ENCODE measurements around the gene IGFBP3. TPM values are rescaled to one million over a fixed set of nuclear protein-coding genes. Genes with fewer than 3 reads are reported as not detected.

Gene IGFBP3
- total and polyA plus RNA-seq, 9 of the 15 experiments (the other 6 are each of a cell fraction or from before 2014, with no cell fraction given): 0.08 to 0.22 (median 0.10) TPM; not detected in 5

DNA sequence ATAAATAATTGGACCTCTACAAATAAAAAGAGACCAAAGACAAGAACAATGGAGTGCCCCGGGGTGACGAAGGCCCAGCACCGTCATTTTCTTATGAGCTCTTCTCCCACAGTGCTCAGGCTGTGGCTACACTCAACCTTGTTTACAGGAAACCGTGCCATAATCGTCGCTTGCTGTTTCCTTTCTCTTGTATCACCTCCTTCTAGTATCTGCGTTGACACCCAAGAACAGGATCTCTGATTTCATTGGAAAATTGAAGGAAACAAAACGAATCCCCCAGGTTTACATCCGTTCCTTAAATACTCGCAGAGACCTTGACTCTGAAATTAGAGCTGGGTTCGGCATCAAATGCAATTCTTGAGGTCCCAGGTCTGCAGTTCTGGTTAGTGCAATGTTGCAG lies 1.7 kb upstream of the IGFBP3 start:
- no TSS peak for BruUV-seq (replicated peaks)
- POLR2A ChIA-PET: interaction anchor here (1.2 kb wide), 1 partner anchor 17 kb away, joined by 4 read pairs; no protein-coding TSS in a partner anchor
- no peaks in the 10 kb centered on the region for H4K20me1 ChIP-seq (replicated peaks; ENCODE audit: control insufficient read depth, insufficient read depth, low read length)
- H3K9me3 ChIP-seq (replicated peaks; ENCODE audit: control insufficient read depth, insufficient read depth, low read depth, low read length): no peaks in the 10 kb centered on the region
- H3K9ac ChIP-seq (ENCODE audit: insufficient read depth in 1 of 2, low read depth in 2 of 2, low read length in 2 of 2): no peak overlapping the region
- TF ChIP-seq ILF3 (IDR thresholded peaks at IDR 0.05; ENCODE audit: borderline replicate concordance): no peak
- TF ChIP-seq ZNF133 (CRISPR knock-in tag; IDR thresholded peaks at IDR 0.05): no peak
- TF ChIP-seq TCF7 (IDR thresholded peaks at IDR 0.05; ENCODE audit: borderline replicate concordance): no peak
- TF ChIP-seq CEBPG (CRISPR knock-in tag; IDR thresholded peaks at IDR 0.05): no peak
- no peak for TF ChIP-seq CEBPG (tag; conservative IDR thresholded peaks at IDR 0.05 in 1 of 2, IDR thresholded peaks at IDR 0.05 in 1 of 2)
- TF ChIP-seq MCM2 (IDR thresholded peaks at IDR 0.05; ENCODE audit: low read depth): no peak
- TF ChIP-seq PHB (CRISPR knock-in tag; IDR thresholded peaks at IDR 0.05): no peak
- H3K4me2 ChIP-seq (ENCODE audit: insufficient read depth, low read length): no peak overlapping the region
- no peak for ATAC-seq
- WGBS (ENCODE audit: insufficient coverage, low coverage, missing lambda C conversion rate): 1% methylated on average over 11 of the region's 11 CpGs
- no peak overlapping the region for H2AFZ ChIP-seq (ENCODE audit: low read depth, low read length)
- H3K4me1 ChIP-seq (replicated peaks in 1 of 2; ENCODE audit: control insufficient read depth in 2 of 2, insufficient read depth in 2 of 2, low read length in 2 of 2): no peaks in the 10 kb centered on the region
- no peaks in the 10 kb centered on the region for H3K9me1 ChIP-seq (ENCODE audit: control insufficient read depth, insufficient read depth, low read length)
- H3K4me3 ChIP-seq: no peak overlapping the region
- DNase-seq (ENCODE audit: extremely low read depth in 1 of 4, low spot score in 3 of 4): no peak
- H3K79me2 ChIP-seq (ENCODE audit: control insufficient read depth, insufficient read depth, low read length): no peaks in the 10 kb centered on the region
- FAIRE-seq: no peak
- peaks cover 0 to 4% of the 10 kb centered on the region in 2 experiments; a peak in 2 of 5 replicates for H3K27me3 ChIP-seq (ENCODE audit: control insufficient read depth in 2 of 2, insufficient read depth in 2 of 2, low read length in 2 of 2)
- no peak overlapping the region for H3K27ac ChIP-seq (ENCODE audit: extremely low read depth, low read depth, low read length)
- in situ Hi-C loops (cut with MboI) (loop anchor here (10.0 kb wide), 1 partner anchor 1162 kb away; no protein-coding TSS in a partner anchor), intact Hi-C loops (cut with micrococcal nuclease) (loop anchor here (1.0 to 10.0 kb wide), 4 partner anchors 432 to 1310 kb away; no protein-coding TSS in a partner anchor)
- CTCF ChIA-PET (ENCODE audit: low intra/inter-chr PET ratio): interaction anchor here (0.6 to 1.6 kb wide), 4 partner anchors 1165 to 1331 kb away, joined by 3 to 6 read pairs (median 3); no protein-coding TSS in a partner anchor
- H3K36me3 ChIP-seq (ENCODE audit: control insufficient read depth, insufficient read depth, low read length): no peaks in the 10 kb centered on the region
